Dendritic cell treated with granulocyte-macrophage colony-stimulating factor and Interleukin-4, amounts not matched to agents 40 ng/mL and 50 ng/mL, for 4 days (primary cell): ENCODE measurements around the gene CEP162.

ENCODE experiments used
- H3K27ac Mint-ChIP-seq: one replicate; pipeline ENCODE4 v1.8.0; 2022; ENCODE audit warnings: mild to moderate bottlenecking, mixed read lengths
- H3K27me3 Mint-ChIP-seq: one replicate; pipeline ENCODE4 v1.8.0; 2022; ENCODE audit warnings: mild to moderate bottlenecking, mixed read lengths
- H3K36me3 Mint-ChIP-seq: one replicate; pipeline ENCODE4 v1.8.0; 2022; ENCODE audit warnings: low read depth, mixed read lengths
- H3K4me1 Mint-ChIP-seq: one replicate; pipeline ENCODE4 v1.8.0; 2022; ENCODE audit warnings: low read depth, mixed read lengths
- H3K4me3 Mint-ChIP-seq: one replicate; pipeline ENCODE4 v1.8.0; 2022; ENCODE audit warnings: mild to moderate bottlenecking, moderate library complexity, mixed read lengths
- H3K9me3 Mint-ChIP-seq: one replicate; pipeline ENCODE4 v1.8.0; 2022; ENCODE audit warnings: mixed read lengths
- intact Hi-C: fragments of 100-400 bp; cut with micrococcal nuclease; formaldehyde crosslinking; loops from one replicate; pipeline ENCODE4 v1.15.0; 2022

CEP162 gene, protein sequence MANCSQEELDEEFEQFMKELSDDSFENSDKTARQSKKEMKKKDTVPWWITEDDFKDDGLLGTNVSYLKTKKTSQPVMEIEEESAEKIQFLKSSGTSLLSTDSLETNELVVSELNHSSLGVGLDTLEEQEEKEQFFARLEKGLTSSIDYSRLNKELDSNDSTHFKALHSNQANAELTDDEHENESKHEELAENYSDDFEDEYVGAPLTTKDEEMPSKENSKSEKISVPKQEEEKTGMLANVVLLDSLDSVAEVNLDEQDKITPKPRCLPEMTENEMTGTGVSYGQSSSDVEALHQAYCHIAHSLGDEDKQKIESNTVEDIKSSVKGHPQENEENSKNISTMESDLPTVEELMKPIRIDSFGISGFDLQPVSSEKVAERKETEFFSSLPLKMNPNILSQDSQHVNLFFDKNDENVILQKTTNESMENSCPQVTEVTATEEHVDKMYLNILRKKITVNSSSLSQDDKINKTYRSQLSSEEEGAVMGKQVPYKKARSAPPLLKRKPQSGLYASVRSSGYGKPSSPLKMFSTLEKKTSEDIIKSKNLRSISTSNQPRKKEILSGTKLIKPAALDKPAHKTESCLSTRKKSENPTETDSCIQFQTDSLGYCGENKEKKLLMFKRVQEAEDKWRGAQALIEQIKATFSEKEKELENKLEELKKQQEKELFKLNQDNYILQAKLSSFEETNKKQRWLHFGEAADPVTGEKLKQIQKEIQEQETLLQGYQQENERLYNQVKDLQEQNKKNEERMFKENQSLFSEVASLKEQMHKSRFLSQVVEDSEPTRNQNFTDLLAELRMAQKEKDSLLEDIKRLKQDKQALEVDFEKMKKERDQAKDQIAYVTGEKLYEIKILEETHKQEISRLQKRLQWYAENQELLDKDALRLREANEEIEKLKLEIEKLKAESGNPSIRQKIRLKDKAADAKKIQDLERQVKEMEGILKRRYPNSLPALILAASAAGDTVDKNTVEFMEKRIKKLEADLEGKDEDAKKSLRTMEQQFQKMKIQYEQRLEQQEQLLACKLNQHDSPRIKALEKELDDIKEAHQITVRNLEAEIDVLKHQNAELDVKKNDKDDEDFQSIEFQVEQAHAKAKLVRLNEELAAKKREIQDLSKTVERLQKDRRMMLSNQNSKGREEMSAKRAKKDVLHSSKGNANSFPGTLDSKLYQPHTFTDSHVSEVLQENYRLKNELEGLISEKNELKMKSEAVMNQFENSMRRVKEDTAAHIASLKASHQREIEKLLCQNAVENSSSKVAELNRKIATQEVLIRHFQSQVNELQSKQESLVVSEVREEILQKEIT (N-terminal part only)

DNA sequence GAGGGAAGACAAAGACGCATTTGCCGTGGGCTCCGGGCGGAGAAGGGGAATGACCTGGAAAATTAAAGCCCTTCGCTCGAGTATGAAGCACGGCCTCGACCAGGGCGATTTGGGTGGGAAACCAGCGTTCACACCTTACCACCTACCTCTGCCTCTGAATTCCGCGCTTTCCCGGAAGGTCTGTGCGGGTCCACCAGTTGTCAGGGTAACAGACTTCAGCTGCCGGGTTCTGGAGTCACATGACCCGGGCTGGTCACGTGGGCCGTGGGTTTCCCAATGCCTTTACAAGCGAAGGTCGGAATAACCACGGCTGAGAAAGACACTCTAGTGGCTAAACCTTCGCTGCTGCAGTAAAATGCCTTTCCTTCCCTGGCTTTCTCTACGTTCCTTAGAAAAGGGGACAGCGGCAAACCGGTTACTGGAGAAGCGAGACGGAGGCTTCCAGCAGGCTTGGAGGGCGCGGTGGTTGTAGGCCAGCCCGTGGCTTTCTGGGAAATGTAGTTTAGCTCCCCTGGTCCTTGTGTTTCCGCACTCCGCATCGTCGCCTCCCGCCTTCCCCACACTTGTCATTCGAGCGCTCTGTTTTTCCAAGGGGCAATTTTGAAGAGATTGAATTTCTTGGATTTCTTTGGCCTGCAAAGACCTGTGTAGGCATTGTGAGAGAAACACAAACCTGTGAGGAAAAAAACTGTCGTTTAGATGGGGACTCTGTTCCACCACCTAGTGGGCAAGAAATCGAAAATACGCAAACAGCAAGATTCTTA, at the start of gene CEP162:
Gene CEP162 (minus strand): TSS at position 210 of the 764 bp plus-strand sequence. CDS start 1,250 bp downstream, outside the sequence.
- no peaks in the 10 kb centered on the region for H3K9me3 Mint-ChIP-seq
- peaks cover 21% of the 10 kb centered on the region for H3K4me1 Mint-ChIP-seq
- H3K27ac Mint-ChIP-seq, result peak within 1 kb of the TSS; percentile 86
- peaks cover 12% of the 10 kb centered on the region for H3K36me3 Mint-ChIP-seq
- H3K4me3 Mint-ChIP-seq, result peak within 1 kb of the TSS; percentile 99
- H3K27me3 Mint-ChIP-seq, result peaks cover 20% of the 10 kb centered on the region
- intact Hi-C loops, result loop anchor here (1.0 to 10.0 kb wide), 3 partner anchors 343 to 1153 kb away; partner anchors contain the start of gene CYB5R4

DNA sequence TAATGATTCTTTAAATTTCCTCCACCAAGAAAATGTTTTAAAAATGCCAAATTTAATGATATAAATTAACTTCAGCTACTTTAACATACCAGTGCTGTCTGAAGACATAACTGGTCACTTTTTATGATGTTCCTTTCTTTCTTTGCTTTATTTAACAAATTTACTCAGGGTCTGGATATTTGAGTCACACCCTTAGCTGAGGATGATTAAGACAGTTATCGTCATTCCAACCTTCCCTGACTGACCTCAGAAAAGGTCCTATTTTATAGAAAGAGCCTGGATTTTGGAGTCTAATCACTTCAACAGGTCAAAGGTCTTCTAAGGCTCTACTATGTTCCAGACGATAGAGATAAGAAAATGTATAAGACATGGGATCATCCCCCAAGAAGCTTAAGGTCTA, 47.4 kb upstream of the CEP162 start:
- Mint-ChIP-seq H3K27me3 (no peaks in the 10 kb centered on the region), H3K4me3 (no peak overlapping the region), H3K27ac (no peak overlapping the region), H3K9me3 (no peaks in the 10 kb centered on the region), H3K4me1 (no peaks in the 10 kb centered on the region), H3K36me3 (no peaks in the 10 kb centered on the region)
- intact Hi-C loops, result no loop called here

DNA sequence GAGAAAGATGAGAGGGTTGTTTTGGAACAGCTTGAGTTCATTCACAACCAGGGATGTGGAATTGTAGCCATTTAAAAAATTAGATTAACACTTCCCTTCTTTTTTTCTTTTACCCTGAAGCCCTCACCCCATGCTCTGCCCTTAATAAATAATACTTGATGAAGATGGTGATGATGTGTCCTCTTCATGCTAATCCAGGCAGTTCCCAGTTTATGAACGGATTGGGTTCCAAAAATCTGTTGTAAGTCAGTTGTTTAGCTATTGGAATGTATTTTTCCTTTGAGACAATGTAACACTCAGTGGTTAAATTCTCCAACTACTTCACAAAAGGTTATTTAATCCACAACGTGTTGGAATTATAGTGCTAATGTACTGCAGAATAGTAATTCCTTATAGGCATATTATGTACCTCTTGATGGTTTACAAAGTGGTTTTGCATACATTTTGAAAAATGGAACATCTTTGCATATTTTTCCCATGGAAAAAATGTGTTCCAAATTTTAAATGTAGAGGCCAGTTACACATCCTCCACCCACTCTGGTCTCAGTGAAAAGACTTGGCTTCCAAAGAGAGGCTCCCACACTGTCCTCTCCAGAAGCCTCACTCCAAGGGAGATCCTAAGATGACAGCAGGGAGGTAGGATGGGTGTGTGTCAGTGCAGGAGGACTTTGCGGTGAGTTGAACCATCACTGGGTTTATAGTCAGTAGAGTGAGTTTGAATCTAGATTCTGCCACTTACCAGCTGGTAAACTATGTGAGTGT, 45.8 kb upstream of the CEP162 start:
- Mint-ChIP-seq H3K36me3 (no peaks in the 10 kb centered on the region), H3K27ac (no peak overlapping the region), H3K4me1 (no peaks in the 10 kb centered on the region), H3K9me3 (no peaks in the 10 kb centered on the region), H3K4me3 (no peak overlapping the region), H3K27me3 (no peaks in the 10 kb centered on the region)
- intact Hi-C loops, result no loop called here

DNA sequence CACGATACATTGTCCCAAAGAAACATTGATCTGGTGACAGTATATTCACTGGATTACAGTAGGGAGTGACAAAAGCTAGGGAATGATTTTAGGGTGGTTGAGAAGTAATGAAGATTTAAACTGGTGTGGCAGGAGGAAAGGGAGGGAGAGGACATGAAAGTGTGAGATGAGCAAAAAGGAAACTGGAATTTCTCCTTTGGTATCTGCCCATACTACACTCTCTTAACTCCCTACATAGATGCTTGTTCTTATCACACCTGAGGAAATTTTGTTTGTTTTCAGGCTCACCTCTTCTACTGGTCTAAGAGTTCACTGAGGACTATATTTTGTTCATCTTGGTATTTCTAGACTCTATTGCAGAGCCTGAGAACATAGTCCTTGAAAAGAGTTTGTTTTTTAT, 44.9 kb upstream of the CEP162 start:
- Mint-ChIP-seq H3K4me3 (no peak overlapping the region), H3K36me3 (no peaks in the 10 kb centered on the region), H3K4me1 (no peaks in the 10 kb centered on the region), H3K9me3 (no peaks in the 10 kb centered on the region), H3K27ac (no peak overlapping the region), H3K27me3 (no peaks in the 10 kb centered on the region)
- intact Hi-C loops, result no loop called here

DNA sequence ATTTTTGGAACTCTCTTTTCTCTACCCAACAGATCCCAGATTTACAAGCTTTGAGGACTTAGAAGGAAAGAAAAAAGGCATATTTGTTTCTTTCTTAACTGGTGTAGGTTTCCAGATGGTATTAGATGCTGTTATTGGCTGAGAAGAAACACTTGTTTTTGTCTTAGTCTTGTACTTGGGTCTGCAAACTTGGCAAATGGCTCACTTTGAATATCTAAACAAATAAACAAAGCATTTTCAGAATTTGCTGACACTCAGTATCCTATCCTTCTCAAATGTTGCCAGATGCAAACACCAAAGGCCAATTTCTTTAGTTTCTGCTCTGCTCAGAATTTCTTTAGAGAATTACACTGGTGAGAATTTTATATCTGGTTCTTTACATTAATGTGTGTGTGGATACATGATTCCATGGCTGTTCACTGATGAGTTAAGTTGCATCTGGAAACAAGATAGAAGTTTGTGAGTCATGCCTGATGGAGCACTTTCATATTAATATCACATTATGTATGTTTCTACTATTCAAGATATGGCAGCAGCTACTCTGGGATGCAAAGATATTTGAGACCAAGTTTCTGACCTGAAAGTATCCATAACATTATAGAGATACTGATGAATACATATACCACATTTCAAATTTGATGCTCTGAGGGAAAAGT, 43.7 kb upstream of the CEP162 start:
- H3K4me3 Mint-ChIP-seq, result no peak overlapping the region
- H3K4me1 Mint-ChIP-seq, result no peaks in the 10 kb centered on the region
- H3K9me3 Mint-ChIP-seq, result no peaks in the 10 kb centered on the region
- no peaks in the 10 kb centered on the region for H3K27me3 Mint-ChIP-seq
- no peak overlapping the region for H3K27ac Mint-ChIP-seq
- intact Hi-C loops, result no loop called here
- H3K36me3 Mint-ChIP-seq, result no peaks in the 10 kb centered on the region

DNA sequence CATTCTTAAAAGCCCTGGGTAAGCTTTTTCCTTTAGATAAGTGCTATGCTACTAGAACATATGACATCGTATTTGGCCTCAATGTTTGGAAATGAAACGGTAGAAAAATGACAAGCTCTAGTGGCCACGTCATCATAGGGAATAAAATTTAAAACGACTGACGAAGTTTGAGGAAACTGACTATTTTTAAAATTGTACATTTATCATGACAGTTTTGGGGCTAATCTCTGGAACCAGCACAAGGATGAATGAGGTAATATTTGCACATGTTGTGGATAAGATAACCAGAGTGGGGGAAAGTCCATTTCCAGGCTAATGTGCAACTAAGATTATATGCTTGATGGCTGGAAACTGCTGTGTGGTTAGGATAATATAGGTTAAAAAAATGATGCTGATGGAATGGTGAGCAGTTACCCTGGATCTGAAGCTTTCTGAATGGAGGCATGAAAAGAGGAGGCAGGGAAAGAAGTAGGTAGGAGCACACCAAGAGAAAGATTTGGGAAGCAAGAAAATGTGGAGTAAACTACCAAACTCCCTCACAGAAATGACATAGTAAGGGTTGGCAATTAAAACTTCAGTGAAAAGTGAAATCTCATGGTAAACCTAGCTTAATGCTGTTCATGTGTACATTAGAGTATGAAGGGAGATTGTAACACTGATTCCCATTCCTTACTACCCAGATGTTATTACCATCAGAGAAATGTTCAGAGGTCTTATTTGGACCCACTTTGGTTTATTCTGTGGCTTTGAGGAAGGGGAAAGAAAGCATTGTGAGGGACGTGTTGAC, 42.7 kb upstream of the CEP162 start:
- Mint-ChIP-seq H3K27me3 (no peaks in the 10 kb centered on the region), H3K9me3 (no peaks in the 10 kb centered on the region), H3K27ac (no peak overlapping the region), H3K36me3 (no peaks in the 10 kb centered on the region), H3K4me1 (no peaks in the 10 kb centered on the region), H3K4me3 (no peak overlapping the region)
- intact Hi-C loops, result no loop called here

DNA sequence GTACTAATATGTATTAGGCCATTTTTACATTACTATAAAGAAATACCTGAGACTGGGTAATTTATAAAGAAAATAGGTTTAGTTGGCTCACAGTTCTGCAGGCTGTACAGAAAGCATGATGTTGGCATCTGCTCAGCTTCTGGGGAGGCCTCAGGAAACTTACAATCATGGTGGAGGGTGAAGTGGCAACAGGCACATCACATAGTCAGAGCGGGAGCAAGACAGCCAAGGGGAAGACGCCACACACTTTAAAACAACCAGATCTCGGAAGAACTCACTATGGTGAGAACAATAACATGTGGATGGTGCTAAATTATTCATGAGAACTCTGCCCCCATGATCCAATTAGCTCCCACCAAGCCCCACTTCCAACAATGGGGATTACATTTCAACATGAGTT, 41.3 kb upstream of the CEP162 start:
- Mint-ChIP-seq H3K4me1 (no peaks in the 10 kb centered on the region), H3K27me3 (no peaks in the 10 kb centered on the region), H3K4me3 (no peak overlapping the region), H3K9me3 (no peaks in the 10 kb centered on the region), H3K27ac (no peak overlapping the region), H3K36me3 (no peaks in the 10 kb centered on the region)
- intact Hi-C loops, result no loop called here

DNA sequence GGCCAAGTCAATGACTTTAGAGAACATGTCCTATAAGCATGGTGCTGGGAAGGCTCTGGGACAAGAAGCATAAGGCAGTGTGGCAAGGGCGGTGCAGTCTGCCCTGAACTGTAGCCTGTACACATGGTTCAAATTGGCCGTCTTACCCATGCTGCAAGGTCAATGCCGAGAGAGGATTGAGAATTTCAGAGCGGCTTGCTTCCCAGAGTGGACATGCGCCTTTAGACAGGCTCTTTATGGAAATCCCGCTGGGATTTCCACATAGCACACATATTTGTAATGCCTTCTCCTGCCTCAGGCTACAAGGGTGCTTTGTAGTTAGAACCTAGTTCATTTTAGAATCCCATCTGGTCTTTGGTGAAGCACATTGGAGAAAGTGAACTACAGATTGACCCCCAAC, 36.1 kb upstream of the CEP162 start:
- H3K36me3 Mint-ChIP-seq, result no peaks in the 10 kb centered on the region
- no peaks in the 10 kb centered on the region for H3K4me1 Mint-ChIP-seq
- intact Hi-C loops, result no loop called here
- H3K27me3 Mint-ChIP-seq, result no peaks in the 10 kb centered on the region
- no peak overlapping the region for H3K27ac Mint-ChIP-seq
- no peaks in the 10 kb centered on the region for H3K9me3 Mint-ChIP-seq
- no peak overlapping the region for H3K4me3 Mint-ChIP-seq

DNA sequence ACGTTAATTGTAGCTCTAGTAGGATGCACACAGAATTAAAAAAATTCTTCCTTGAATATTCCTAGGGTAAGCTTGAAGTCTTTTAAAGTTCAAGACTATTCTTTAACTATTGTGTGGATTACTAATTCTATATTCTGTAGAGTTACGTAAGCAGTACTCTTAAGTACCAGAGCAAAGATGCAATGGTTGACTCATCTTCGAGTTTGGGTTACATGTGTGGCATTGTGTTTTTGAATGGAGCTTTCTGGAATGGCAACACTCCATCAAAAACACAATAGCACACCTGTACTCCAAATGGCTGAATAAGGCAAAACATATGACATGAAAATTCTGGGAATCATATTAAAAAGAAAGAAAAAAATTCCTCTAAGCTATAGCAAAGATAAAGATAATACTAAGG, 33.5 kb upstream of the CEP162 start:
- intact Hi-C loops, result no loop called here
- no peaks in the 10 kb centered on the region for H3K36me3 Mint-ChIP-seq

DNA sequence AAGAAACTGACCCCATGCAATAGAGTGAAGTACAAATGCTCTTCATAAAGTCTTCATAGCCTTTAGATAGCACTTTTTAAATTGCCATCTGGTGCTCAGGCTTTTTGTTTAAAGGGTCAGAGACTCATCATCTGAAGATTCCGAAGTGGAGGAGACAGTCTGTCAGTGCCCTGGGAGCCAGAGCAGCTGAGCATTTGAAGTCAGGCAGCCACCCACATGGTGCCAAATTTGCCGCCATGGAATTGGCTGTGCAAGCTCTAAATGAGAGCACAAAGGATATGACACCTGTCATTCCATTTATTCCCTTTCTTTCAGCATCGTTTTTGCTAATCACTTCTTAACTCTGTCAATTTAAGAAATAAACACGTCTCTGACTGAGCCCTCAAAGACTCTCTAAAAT, 32.8 kb upstream of the CEP162 start:
- no peaks in the 10 kb centered on the region for H3K27me3 Mint-ChIP-seq
- intact Hi-C loops, result no loop called here
- no peaks in the 10 kb centered on the region for H3K4me1 Mint-ChIP-seq
- H3K4me3 Mint-ChIP-seq, result no peak overlapping the region
- H3K27ac Mint-ChIP-seq, result no peak overlapping the region
- no peaks in the 10 kb centered on the region for H3K9me3 Mint-ChIP-seq
- H3K36me3 Mint-ChIP-seq, result no peaks in the 10 kb centered on the region

More for the DNA sequence above, 33.5 kb upstream of the CEP162 start:
- H3K4me3 Mint-ChIP-seq, result no peak overlapping the region
- no peak overlapping the region for H3K27ac Mint-ChIP-seq
- no peaks in the 10 kb centered on the region for H3K9me3 Mint-ChIP-seq
- no peaks in the 10 kb centered on the region for H3K4me1 Mint-ChIP-seq
- no peaks in the 10 kb centered on the region for H3K27me3 Mint-ChIP-seq

DNA sequence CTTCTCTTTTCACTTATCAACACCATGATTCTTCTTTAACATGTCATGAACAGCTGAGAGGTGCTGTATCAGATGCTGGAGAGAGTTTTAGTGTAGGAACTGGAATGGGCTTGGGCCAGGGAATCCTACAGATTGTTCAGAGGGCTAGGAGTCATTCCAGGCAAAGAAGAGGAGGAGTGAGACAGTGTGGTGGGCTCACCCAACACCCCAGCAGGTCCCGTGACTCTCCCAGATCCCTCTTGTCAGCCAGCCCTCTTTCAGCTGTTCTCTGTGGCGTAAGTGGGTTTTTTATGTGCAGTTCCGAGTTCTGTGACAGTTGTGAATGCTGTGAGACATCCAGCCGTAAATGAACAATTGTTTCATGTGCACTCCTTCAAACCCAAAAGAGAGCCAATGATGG, 31.4 kb upstream of the CEP162 start:
- no peaks in the 10 kb centered on the region for H3K36me3 Mint-ChIP-seq
- H3K4me3 Mint-ChIP-seq, result no peak overlapping the region
- no peak overlapping the region for H3K27ac Mint-ChIP-seq
- H3K9me3 Mint-ChIP-seq, result no peaks in the 10 kb centered on the region
- peaks cover 1% of the 10 kb centered on the region for H3K27me3 Mint-ChIP-seq
- no peaks in the 10 kb centered on the region for H3K4me1 Mint-ChIP-seq
- intact Hi-C loops, result no loop called here

DNA sequence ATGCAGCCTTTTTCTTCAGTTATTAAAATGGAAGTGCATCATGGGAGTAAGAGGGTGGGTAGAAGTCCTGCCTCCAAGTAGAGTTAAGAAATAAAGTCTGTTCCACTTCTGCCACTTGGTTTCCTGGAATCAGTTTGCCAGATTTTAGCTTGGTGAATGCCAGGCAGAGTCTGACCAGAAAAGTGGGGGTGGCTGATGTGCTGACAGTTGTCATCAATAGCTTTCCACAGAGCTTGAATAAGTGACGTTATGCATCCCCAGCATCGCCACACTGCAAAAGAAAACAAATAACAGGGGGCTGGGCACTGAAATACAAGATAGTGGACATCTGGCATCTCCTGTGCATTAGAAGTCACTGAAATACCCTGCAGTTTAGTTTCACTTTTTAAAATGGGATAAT, 30.8 kb upstream of the CEP162 start:
- H3K27me3 Mint-ChIP-seq, result peaks cover 1% of the 10 kb centered on the region
- H3K4me1 Mint-ChIP-seq, result no peaks in the 10 kb centered on the region
- no peaks in the 10 kb centered on the region for H3K9me3 Mint-ChIP-seq

More for the DNA sequence above, 30.8 kb upstream of the CEP162 start:
- Mint-ChIP-seq H3K27ac (no peak overlapping the region), H3K36me3 (no peaks in the 10 kb centered on the region), H3K4me3 (no peak overlapping the region)
- intact Hi-C loops, result no loop called here
